HUES6 (cell line): ENCODE measurements around the gene HOMER2.

Source experiments
- H3K27ac ChIP-seq: 2 replicates; pipeline ENCODE4 v1.7.0; 2013; ENCODE audit warnings: low read depth, mild to moderate bottlenecking, low read length, inconsistent platforms
- H3K27me3 ChIP-seq: 2 replicates; pipeline ENCODE4 v1.6.1; 2013; ENCODE audit warnings: low read length; ENCODE audit not compliant: control insufficient read depth, insufficient read depth
- H3K36me3 ChIP-seq: 2 replicates; pipeline ENCODE4 v1.6.1; 2013; ENCODE audit warnings: low read length; ENCODE audit not compliant: control insufficient read depth, insufficient read depth
- H3K4me1 ChIP-seq: 2 replicates; pipeline ENCODE4 v1.6.1; 2013; ENCODE audit warnings: low read length; ENCODE audit not compliant: control insufficient read depth, insufficient read depth
- H3K4me3 ChIP-seq: 2 replicates; pipeline ENCODE4 v1.5.1; 2013; ENCODE audit warnings: low read depth, low read length
- H3K9ac ChIP-seq: one replicate; pipeline ENCODE4 v1.6.1; 2013; ENCODE audit warnings: mild to moderate bottlenecking, low read length
- H3K9me3 ChIP-seq: 2 replicates; pipeline ENCODE4 v1.6.1; 2013; ENCODE audit warnings: low read depth, low read length; ENCODE audit not compliant: control insufficient read depth, insufficient read depth

HOMER2 gene

DNA sequence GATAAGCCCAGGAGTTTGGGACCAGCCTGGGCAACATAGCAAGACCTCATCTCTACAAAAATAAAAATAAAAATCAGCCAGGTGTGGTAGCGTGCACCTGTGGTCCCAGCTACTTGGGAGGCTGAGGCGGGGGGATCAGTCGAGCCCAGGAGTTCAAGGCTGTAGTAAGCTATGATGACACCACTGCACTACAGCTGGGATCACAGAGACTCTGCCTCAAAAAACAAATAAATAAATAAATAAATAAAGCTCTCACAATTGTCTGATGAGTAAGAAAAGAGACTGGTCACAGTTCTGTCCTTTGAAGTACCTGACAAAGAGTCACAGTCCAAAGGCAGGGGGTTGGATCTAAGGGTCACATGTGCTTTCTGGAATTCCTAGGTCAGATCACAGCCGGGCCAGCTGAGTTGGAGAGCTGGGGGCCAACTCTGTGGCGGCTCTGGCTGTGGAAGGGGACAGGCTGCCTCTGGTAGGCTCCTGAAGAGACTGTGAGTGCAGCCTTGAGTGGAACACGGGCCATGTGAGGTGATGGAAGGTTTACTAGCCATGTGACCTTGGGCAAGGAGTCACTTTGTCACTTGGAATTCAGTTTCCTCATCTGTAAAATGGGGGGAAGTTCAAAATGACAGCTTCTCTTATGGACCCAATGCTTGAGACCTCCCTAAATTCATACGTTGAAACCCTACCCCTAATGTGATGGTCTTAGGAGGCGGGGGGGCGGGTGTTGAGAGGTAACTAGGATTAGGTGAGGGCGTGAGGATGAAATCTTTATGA is 95.9 kb downstream of the HOMER2 start:
- Histone ChIP-seq H3K27ac (no peak overlapping the region), H3K4me1 (no peaks in the 10 kb centered on the region)

DNA sequence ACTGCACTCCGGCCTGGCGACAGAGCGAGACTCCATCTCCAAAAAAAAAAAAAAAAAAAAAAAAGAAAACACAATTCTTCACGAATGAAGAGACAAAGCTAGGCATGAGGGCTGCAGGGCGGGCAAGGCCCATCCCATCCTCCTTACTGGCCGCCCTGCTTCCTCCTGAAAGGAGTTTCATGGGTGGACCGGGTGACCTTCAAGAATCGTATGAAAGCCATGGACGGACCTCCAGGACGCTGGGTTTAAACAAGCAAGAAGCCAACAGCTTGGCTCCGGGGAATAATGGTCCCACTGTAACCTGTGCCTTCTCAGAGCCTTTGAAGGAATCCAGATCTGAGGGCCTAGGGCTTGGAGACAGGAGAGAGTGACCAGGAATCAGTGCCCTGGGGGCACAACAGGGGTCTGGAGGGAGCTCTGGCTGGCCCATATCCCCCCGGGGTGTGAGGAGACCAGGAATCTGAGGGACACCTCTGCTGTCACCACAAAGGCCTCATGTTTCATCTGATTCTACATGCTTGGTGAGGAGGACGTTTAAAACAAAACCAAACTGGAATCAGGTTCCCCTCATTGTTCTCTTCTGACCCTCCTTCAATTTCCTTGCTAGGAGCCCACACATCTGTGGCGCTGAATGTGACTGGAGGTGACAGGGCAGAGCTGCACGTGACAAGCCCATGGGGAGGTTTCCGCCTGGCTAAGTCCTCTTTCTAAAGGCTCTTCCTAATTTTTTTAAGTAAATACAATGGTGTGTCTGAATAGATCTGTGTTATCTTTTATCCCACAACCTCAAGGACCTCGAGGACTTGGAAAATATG is 97.0 kb downstream of the HOMER2 start:
- H3K36me3 ChIP-seq: no peaks in the 10 kb centered on the region
- no peaks in the 10 kb centered on the region for H3K27me3 ChIP-seq
- H3K9ac ChIP-seq: no peak overlapping the region
- peaks cover 1% of the 10 kb centered on the region; the same call in 1 of the 2 replicates for H3K4me1 ChIP-seq
- H3K9me3 ChIP-seq: no peaks in the 10 kb centered on the region
- no peak overlapping the region for H3K4me3 ChIP-seq
- H3K27ac ChIP-seq: no peak overlapping the region

More for the DNA sequence above, 95.9 kb downstream of the HOMER2 start:
- no peak overlapping the region for H3K4me3 ChIP-seq
- H3K27me3 ChIP-seq: no peaks in the 10 kb centered on the region
- H3K36me3 ChIP-seq: no peaks in the 10 kb centered on the region
- no peaks in the 10 kb centered on the region for H3K9me3 ChIP-seq
- no peak overlapping the region for H3K9ac ChIP-seq

- Histone ChIP-seq H3K27ac (no peak overlapping the region), H3K4me1 (peaks cover 9% of the 10 kb centered on the region), H3K4me3 (no peak overlapping the region), H3K9me3 (no peaks in the 10 kb centered on the region), H3K27me3 (no peaks in the 10 kb centered on the region), H3K9ac (no peak overlapping the region), H3K36me3 (no peaks in the 10 kb centered on the region)
Measured at GRCh38 chr15:82854554-82854953, 98.0 kb downstream of the HOMER2 start.

GRCh38 chr15:82852941-82853561 is 99.5 kb downstream of the HOMER2 start:
- Histone ChIP-seq H3K27me3 (no peaks in the 10 kb centered on the region), H3K9me3 (no peaks in the 10 kb centered on the region), H3K4me1 (peaks cover 12% of the 10 kb centered on the region), H3K27ac (no peak overlapping the region), H3K9ac (no peak overlapping the region), H3K4me3 (no peak overlapping the region), H3K36me3 (no peaks in the 10 kb centered on the region)

DNA sequence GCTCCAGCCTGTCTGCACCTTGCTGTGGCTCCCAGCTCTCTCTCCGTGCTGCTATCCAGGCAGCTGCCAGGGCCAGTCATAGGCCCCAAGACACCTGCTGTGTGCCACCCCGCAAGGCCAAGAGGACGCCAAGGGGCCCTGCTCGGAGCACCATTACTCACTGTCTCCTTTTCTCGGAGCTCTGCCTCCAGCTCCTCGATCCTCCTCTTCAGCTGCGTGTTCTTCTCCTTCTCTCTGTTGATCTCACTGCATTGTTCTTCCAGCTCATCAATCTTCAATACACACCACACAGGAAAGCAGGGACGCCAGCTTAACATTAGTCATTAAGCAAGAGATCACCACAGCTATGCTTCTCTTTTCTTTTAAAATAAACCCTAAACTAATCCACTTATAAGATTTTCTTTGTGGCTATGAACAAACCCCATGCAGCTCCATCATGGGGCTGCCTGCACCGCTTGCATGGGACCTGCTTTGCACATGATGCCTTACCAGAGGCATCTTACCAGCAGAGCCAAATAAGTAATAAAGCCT is 100.5 kb downstream of the HOMER2 start:
- no peak overlapping the region for H3K27ac ChIP-seq

GRCh38 chr15:82851306-82851850 is 101.1 kb downstream of the HOMER2 start:
- Histone ChIP-seq H3K9ac (no peak overlapping the region), H3K27ac (no peak overlapping the region), H3K9me3 (no peaks in the 10 kb centered on the region), H3K27me3 (no peaks in the 10 kb centered on the region), H3K4me1 (peaks cover 12% of the 10 kb centered on the region), H3K4me3 (no peak overlapping the region), H3K36me3 (no peaks in the 10 kb centered on the region)

More for the DNA sequence above, 100.5 kb downstream of the HOMER2 start:
- H3K4me1 ChIP-seq: peaks cover 12% of the 10 kb centered on the region
- H3K27me3 ChIP-seq: no peaks in the 10 kb centered on the region
- no peaks in the 10 kb centered on the region for H3K36me3 ChIP-seq
- H3K9me3 ChIP-seq: no peaks in the 10 kb centered on the region
- H3K4me3 ChIP-seq: no peak overlapping the region
- H3K9ac ChIP-seq: no peak overlapping the region

DNA sequence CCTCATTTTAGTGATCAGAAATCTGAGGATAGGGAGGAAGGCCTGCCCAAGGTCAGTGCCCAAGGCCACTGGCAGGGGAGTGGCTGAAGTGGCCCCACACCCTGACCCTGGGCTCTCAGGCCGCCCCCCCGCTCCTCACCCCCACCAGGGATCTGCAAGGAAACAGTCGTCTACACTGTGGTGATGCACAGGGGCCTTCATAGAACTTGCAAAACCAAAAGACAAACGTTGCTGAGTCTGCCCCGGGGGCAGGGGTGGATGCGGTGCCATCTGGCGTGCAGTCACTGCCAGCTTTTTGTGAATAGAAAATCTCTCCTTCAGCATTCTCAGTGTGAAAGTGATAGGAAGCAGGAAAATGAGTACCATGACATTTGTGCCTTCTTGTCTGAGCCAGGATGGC is 101.8 kb downstream of the HOMER2 start:
- H3K9ac ChIP-seq: no peak overlapping the region
- H3K4me1 ChIP-seq: peaks cover 12% of the 10 kb centered on the region
- H3K4me3 ChIP-seq: no peak overlapping the region
- no peaks in the 10 kb centered on the region for H3K36me3 ChIP-seq
- no peaks in the 10 kb centered on the region for H3K9me3 ChIP-seq
- no peak overlapping the region for H3K27ac ChIP-seq
- H3K27me3 ChIP-seq: no peaks in the 10 kb centered on the region

GRCh38 chr15:82849556-82850512 is 102.7 kb downstream of the HOMER2 start:
- peaks cover 12% of the 10 kb centered on the region for H3K4me1 ChIP-seq
- no peak overlapping the region for H3K27ac ChIP-seq
- H3K9ac ChIP-seq: peak overlapping the region; percentile 9
- no peaks in the 10 kb centered on the region for H3K27me3 ChIP-seq
- peak overlapping the region; percentile 28; the same call in 1 of the 2 replicates for H3K4me3 ChIP-seq
- H3K36me3 ChIP-seq: no peaks in the 10 kb centered on the region
- no peaks in the 10 kb centered on the region for H3K9me3 ChIP-seq

GRCh38 chr15:82848241-82848993 is 104.1 kb downstream of the HOMER2 start:
- Histone ChIP-seq H3K4me3 (no peak overlapping the region), H3K9ac (no peak overlapping the region), H3K4me1 (peaks cover 12% of the 10 kb centered on the region), H3K27me3 (no peaks in the 10 kb centered on the region), H3K36me3 (no peaks in the 10 kb centered on the region), H3K27ac (no peak overlapping the region), H3K9me3 (no peaks in the 10 kb centered on the region; the same call in 1 of the 2 replicates)
